Natural killer cell treated with Interleukin-12 subunit alpha and Interleukin-12 subunit beta and Interleukin-15 and Interleukin-18, amount 100 ng/mL, for 72 hours (primary cell): ENCODE data around the gene ARRDC3. TPM values are rescaled to one million over a fixed set of nuclear protein-coding genes. Genes with fewer than 3 reads are reported as not detected.
"Not testable (repeated sequence)": the region's sequence is repeated elsewhere in the genome, so short reads cannot be mapped to it uniquely, and the experiment has no call there.

ENCODE experiments used
- ATAC-seq, 2 donors: fragments of 150-1000 bp; cut with Tn5 transposase in 1 of 2; sonication (Bioruptor Pico), chemical (Tn5 transposase) in 1 of 2; 2 replicates each; pipeline ENCODE4 v1.10.0; 2021
- DNase-seq: peaks from one replicate; pipeline ENCODE4 v3.0.0; 2022; ENCODE audit warnings: low spot score
- H3K27ac Mint-ChIP-seq, 2 donors: 1 replicate in 1 of 2; 2 replicates in 1 of 2; pipeline ENCODE4 v1.8.0; 2022; ENCODE audit warnings: mixed read lengths in 2 of 2, mild to moderate bottlenecking in 1 of 2, moderate library complexity in 1 of 2
- H3K27me3 Mint-ChIP-seq, 2 donors: 1 replicate in 1 of 2; 2 replicates in 1 of 2; pipeline ENCODE4 v1.8.0; 2022; ENCODE audit warnings: mixed read lengths in 2 of 2
- H3K36me3 Mint-ChIP-seq: one replicate; pipeline ENCODE4 v1.8.0; 2022; ENCODE audit warnings: mixed read lengths
- H3K4me1 Mint-ChIP-seq, 2 donors: 1 replicate in 1 of 2; 2 replicates in 1 of 2; pipeline ENCODE4 v1.8.0; 2022; ENCODE audit warnings: low read depth in 2 of 2, mixed read lengths in 2 of 2, mild to moderate bottlenecking in 1 of 2
- H3K4me3 Mint-ChIP-seq: one replicate; pipeline ENCODE4 v1.8.0; 2022; ENCODE audit warnings: mixed read lengths
- H3K9me3 Mint-ChIP-seq: 2 replicates; pipeline ENCODE4 v1.8.0; 2022; ENCODE audit warnings: mixed read lengths
- total RNA-seq, 2 donors: library from RNA; stranded (reverse); gene quantifications; one replicate each; pipeline ENCODE4 v1.2.3, GENCODE V29; 2022

The ARRDC3 gene
- total RNA-seq, 2 donors from 2014 or later: 30.4 to 31.9 TPM

DNA sequence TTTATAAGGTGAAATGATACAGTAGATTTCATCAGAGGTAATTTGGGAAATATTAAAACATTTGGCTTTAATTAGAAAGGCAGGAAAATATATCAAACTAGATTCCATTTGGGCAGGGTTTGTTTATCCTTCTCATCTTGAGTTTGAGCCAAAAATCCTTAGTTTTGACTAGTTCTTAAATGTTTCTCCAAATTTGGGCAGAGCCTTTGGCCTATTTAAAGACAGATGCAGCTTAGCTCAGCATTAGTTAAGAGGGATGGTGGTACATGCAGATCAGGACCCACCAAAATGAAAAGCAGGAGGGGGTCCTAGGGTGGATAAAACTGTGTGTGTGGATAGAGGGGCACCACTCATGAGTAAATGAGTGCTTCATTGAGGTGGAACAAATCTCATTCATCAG is 20.3 kb upstream of the ARRDC3 start:
- Mint-ChIP-seq H3K4me1 (peaks cover 0 to 7% of the 10 kb centered on the region in 2 donors), H3K9me3 (no peaks in the 10 kb centered on the region), H3K27me3 (no peaks in the 10 kb centered on the region), H3K4me3 (no peak overlapping the region), H3K36me3 (peaks cover 5% of the 10 kb centered on the region), H3K27ac (no peak overlapping the region)
- ATAC-seq: no peak
- DNase-seq: no peak

DNA sequence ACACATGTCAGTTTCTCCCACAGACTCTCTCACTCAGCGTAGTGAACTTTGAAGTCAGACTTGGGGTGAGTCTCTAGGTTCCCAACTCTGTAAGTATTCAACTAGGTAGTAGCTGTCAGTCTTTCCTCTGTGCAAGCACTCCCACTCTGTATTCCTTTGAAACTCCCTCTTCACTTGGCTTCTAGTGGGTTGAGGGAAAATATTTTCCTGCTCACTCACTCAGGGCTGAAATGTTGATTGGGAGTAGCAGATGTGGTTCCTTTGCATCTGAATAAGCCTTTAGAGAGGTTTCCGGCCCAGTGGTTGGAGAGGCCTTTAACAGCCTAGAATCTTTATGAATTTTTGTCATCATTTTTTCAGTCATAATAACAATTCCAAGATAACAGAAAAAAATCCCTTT is 18.1 kb upstream of the ARRDC3 start:
- DNase-seq (no peak), ATAC-seq (no peak)
- no peaks in the 10 kb centered on the region for H3K27me3 Mint-ChIP-seq
- peaks cover 9 to 11% of the 10 kb centered on the region in 2 donors for H3K4me1 Mint-ChIP-seq
- H3K4me3 Mint-ChIP-seq: no peak overlapping the region
- no peak overlapping the region for H3K27ac Mint-ChIP-seq
- peaks cover 5% of the 10 kb centered on the region for H3K36me3 Mint-ChIP-seq
- H3K9me3 Mint-ChIP-seq: no peaks in the 10 kb centered on the region

DNA sequence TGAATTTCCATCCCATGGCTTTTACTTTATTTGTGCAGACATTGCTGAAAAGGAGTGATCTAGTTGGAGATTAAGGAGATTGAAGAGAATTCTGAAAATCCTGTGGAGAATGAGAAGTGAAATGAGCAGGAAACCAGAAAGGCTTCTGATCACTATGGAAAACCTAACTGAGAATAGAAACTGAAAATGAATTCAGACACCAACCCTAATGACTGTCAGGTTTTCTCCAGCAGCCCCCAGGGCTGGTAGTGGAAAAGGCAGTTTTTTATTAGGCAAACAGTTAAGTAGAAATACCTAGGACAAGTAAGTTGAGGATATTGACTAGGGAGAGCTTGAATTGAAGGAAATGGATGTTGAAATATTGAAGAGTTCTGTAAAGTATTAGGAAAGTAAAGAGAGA is 14.7 kb upstream of the ARRDC3 start:
- Mint-ChIP-seq H3K36me3 (no peaks in the 10 kb centered on the region), H3K9me3 (no peaks in the 10 kb centered on the region), H3K4me3 (peak overlapping the region; percentile 54), H3K4me1 (peaks cover 9 to 11% of the 10 kb centered on the region in 2 donors), H3K27ac (peak overlapping the region in 1 of 2 donors; percentile 62), H3K27me3 (no peaks in the 10 kb centered on the region)
- DNase-seq (no peak), ATAC-seq (peak in 1 of 2 donors; percentile 73)

DNA sequence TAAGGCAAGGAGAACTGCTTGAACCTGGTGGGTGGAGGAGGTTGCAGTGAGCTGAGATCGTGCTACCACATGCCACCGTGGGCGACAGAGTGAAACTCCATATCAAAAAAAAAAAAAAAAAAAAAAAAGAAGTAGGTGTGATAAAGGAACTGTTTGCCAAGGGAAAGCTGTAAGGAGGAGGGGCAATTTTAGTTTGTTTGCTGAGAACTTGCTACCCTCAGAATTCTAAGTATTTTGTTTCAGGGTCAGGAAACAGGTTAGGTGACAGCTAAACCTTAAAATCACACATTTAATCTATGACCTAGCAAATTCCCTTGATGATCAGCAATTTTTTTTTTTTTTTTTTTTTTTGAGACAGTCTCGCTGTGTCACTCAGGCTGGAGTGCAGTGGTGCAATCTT is 7.2 kb upstream of the ARRDC3 start:
- Mint-ChIP-seq H3K4me3 (peak overlapping the region; percentile 55), H3K36me3 (no peaks in the 10 kb centered on the region), H3K4me1 (peaks cover 17 to 20% of the 10 kb centered on the region in 2 donors), H3K27ac (peak overlapping the region; percentile 44 to 70), H3K9me3 (no peaks in the 10 kb centered on the region), H3K27me3 (no peaks in the 10 kb centered on the region)
- DNase-seq (peak; percentile 69), ATAC-seq (peak; percentile 90 to 94)

DNA sequence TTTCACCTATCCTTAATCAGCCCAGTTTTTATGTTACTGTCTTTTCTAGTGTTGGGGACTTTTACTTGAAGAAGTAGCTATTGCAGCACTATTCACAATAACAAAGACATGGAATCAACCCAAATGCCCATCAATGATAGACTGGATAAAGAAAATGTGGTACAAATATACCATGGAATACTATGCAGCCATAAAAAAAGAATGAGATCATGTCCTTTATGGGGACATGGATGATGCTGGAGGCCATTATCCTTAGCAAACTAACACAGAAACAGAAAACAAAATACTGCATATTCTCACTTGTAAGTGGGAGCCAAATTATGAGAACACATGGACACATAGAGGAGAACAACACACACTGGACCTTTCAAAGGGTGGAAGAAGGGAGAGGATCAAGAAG is 6.4 kb upstream of the ARRDC3 start:
- Mint-ChIP-seq H3K4me3 (peak overlapping the region; percentile 55), H3K4me1 (peaks cover 22 to 24% of the 10 kb centered on the region in 2 donors), H3K27ac (peak overlapping the region; percentile 44 to 70)
- H3K36me3 Mint-ChIP-seq, DNase-seq, ATAC-seq, H3K9me3 Mint-ChIP-seq, H3K27me3 Mint-ChIP-seq: not testable (repeated sequence)

DNA sequence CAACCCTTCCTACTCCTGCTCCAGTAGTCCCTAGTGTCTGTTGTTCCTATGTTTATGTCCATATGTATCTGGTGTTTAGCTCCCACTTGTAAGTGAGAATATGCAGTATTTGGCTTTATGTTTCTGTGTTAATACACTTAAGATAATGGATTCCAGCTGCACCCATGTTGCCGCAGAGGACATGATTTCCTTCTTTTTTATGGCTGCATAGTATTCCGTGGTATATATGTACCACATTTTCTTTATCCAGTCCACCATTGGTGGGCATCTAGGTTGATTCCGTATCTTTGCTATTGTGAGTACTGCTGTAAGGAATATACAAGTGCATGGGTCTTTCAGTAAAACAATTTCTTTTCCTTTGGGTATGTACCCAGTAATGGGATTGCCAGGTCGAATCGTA is 5.2 kb upstream of the ARRDC3 start:
- no peaks in the 10 kb centered on the region for H3K27me3 Mint-ChIP-seq
- DNase-seq: no peak
- H3K36me3 Mint-ChIP-seq: no peaks in the 10 kb centered on the region
- no peak overlapping the region for H3K4me3 Mint-ChIP-seq
- no peak for ATAC-seq
- peaks cover 34 to 36% of the 10 kb centered on the region in 2 donors for H3K4me1 Mint-ChIP-seq
- H3K27ac Mint-ChIP-seq: no peak overlapping the region
- H3K9me3 Mint-ChIP-seq: no peaks in the 10 kb centered on the region

DNA sequence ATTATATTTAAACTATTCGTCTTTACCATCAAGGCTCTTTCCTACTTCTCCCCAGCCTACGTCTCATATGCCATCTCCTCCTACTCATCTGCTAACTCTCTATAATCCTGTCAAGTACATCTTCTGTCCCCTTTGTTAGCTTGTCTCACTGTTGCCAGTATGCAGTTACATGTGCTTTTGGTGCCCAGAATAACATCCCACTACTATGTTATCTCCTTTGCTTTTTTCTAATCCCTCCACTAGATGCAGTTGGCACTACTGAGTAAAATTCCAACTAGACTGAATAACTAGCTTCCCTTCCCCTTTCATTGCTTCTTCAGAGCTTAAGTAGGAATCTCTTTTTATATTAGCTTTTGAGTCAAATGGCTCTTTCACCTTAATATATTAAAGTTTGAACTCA is 3.0 kb upstream of the ARRDC3 start:
- ATAC-seq (no peak), DNase-seq (no peak)
- Mint-ChIP-seq H3K36me3 (no peaks in the 10 kb centered on the region), H3K27me3 (no peaks in the 10 kb centered on the region), H3K9me3 (no peaks in the 10 kb centered on the region), H3K4me3 (no peak overlapping the region), H3K4me1 (peaks cover 29 to 31% of the 10 kb centered on the region in 2 donors), H3K27ac (peak overlapping the region in 1 of 2 donors; percentile 0)

DNA sequence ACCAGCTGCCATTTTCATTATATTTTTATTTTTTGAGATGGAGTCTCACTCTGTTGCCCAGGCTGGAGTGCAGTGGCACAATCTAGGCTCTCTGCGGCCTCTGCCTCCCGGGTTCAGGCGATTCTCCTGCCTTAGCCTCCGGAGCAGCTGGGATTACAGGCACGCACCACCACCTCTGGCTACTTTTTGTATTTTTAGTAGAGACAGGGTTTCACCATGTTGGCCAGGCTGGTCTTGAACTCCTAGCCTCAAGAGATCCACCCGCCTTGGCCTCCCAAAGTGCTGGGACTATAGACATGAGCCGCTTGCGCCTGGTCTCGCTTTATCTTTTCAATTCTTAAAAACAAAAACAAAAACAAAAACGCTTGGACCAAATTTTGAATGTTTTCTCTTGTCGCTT is 2.5 kb upstream of the ARRDC3 start:
- not testable (repeated sequence) for H3K9me3 Mint-ChIP-seq, H3K4me3 Mint-ChIP-seq, DNase-seq, H3K27me3 Mint-ChIP-seq, ATAC-seq, H3K36me3 Mint-ChIP-seq
- H3K4me1 Mint-ChIP-seq: peaks cover 29 to 31% of the 10 kb centered on the region in 2 donors
- peak overlapping the region in 1 of 2 donors; percentile 0 for H3K27ac Mint-ChIP-seq

DNA sequence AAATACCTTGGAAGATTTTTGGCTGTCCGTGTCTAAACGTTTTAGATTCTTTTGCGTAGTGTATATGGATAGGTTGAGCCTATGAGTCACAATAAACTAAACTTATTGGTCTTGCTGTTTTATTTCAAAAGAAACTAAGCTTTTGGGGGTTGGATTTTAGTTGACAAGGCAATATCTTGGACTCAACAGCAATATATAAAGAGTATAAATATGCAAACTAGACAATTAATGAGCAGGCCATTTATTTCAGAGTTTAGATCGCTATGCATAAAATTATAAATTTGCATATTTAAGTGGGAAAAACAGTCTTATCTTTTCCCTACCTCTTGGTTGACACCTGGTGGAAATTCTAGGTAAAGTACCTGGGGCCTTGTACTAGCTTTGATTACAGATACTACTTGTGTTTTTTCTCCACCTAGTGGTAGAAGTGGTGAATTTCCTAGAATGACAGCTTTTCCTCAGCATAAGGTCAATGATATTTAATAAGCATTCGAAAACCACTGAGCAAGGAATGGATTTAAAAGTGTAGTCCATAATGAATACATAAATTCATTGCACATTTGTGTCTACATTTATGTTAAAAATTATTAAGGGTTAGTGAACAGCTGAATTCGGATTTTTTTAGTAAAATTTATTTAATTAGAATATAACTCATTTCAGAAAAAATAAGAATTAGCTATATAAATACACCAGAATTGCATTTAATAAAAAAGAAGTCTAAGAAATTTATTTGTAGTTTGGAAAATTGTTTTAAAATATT is 1.7 kb upstream of the ARRDC3 start:
- peak overlapping the region; percentile 93 for H3K4me3 Mint-ChIP-seq

DNA sequence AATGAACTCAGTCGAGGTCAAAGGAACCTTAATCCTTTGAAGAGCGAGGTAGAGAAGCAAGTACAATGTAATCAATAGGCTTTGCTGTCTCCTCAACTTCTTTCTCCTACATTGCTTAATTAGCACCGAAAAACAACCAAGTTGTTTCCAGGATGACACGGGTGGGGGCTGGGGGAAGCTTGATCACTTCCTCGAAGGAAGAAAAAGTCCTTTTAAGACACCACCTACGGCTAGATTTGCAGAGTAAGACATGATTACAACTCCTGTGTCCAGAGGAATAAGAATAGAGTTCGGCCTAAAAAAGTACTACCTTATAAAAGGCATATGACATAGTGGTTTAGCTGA is 811 bp upstream of the ARRDC3 start:
- Mint-ChIP-seq H3K36me3 (no peaks in the 10 kb centered on the region), H3K4me1 (peaks cover 22 to 25% of the 10 kb centered on the region in 2 donors), H3K9me3 (no peaks in the 10 kb centered on the region), H3K27ac (peak overlapping the region; percentile 89 to 94), H3K4me3 (peak overlapping the region; percentile 93), H3K27me3 (no peaks in the 10 kb centered on the region)
- no peak for ATAC-seq
- DNase-seq: no peak

More for the DNA sequence above, 1.7 kb upstream of the ARRDC3 start:
- ATAC-seq: no peak
- no peaks in the 10 kb centered on the region for H3K36me3 Mint-ChIP-seq
- no peak for DNase-seq
- H3K9me3 Mint-ChIP-seq: no peaks in the 10 kb centered on the region
- peak overlapping the region; percentile 89 to 94 for H3K27ac Mint-ChIP-seq
- peaks cover 25 to 28% of the 10 kb centered on the region in 2 donors for H3K4me1 Mint-ChIP-seq
- H3K27me3 Mint-ChIP-seq: no peaks in the 10 kb centered on the region

DNA sequence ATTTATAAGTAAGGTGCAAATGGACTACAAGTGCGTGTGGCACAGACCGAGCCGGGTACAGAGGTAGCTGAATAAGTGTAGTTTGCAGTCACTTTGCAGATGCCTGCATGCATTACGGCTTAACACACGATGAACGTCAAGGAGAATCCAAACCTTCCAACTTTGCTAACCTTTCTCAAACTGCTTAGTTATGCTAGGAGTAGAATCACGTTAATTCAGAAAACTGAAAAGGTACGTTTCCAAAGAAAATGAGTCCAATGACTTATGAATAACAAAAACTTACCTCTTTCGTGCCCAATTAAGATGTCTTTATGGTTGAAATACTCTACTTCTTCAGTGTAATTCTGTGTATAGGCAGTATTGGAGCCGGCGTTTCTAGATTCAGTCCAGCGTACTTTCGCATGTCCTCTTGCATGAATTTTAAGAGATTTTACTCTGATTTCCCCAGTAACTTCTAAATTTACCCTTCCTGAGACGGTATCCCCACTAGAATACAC is 539 bp downstream of the ARRDC3 start:
- DNase-seq: no peak
- Mint-ChIP-seq H3K27me3 (no peaks in the 10 kb centered on the region), H3K36me3 (peaks cover 6% of the 10 kb centered on the region), H3K27ac (peak overlapping the region; percentile 89 to 94), H3K4me3 (peak overlapping the region; percentile 93), H3K9me3 (no peaks in the 10 kb centered on the region), H3K4me1 (peaks cover 29% of the 10 kb centered on the region in 2 donors)
- no peak for ATAC-seq

DNA sequence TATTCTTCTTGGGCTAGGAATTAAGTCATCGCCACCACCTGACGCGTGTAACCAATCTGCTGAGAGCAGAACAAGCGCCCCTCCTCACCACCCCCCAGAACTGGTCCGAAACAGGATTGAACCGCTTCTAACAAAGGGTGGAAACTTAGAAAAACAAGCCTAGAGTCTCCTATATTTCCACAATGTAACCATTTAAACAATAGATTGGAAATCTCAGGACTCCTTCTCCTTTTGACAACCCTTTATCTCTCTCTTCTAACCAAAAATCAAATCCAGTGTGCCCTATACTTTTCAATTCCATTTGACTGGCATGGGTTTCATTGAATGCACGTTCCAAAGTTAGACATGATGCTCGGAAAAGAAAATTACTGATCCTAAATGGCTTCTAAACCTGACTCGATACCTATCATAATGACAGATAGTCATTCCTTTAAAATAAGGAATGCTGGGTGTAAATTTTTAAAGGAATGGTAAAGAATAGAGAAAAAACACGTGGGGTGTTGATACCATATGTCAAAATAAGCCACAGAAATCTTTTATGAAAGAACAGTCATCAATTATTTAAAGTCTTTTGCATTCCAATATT is 1.2 kb downstream of the ARRDC3 start:
- ATAC-seq (no peak), DNase-seq (peak; percentile 77)
- peak overlapping the region; percentile 93 for H3K4me3 Mint-ChIP-seq
- no peaks in the 10 kb centered on the region for H3K9me3 Mint-ChIP-seq
- no peaks in the 10 kb centered on the region for H3K27me3 Mint-ChIP-seq
- H3K27ac Mint-ChIP-seq: peak overlapping the region; percentile 89 to 94
- H3K4me1 Mint-ChIP-seq: peaks cover 31 to 33% of the 10 kb centered on the region in 2 donors
- peaks cover 11% of the 10 kb centered on the region for H3K36me3 Mint-ChIP-seq

DNA sequence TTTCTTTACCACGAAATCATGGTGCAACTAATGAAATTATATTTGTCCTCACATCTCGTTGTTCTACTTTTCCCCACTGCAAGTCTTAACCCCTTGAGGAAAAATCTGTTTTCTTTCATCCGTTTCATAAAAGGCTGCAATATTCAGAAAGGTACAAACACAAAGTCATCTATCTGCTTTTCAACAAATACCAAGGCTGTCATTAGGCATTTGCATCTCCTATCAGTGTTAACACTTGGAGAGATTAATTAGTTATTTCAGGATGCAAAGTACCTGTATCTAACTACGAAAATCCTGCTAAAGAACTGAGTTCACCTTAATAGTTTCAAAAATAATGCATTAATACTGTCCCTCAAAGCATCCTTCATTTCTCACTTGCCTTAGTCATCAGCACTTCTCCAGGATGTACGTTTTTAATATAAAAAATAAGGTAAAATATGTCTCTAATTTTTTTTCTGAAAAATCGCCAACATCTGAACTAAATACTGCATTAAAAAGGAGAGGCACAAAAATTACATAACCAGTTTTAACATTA is 1.8 kb downstream of the ARRDC3 start:
- Mint-ChIP-seq H3K4me1 (peaks cover 31 to 34% of the 10 kb centered on the region in 2 donors), H3K27me3 (no peaks in the 10 kb centered on the region), H3K27ac (peak overlapping the region; percentile 89 to 94), H3K9me3 (no peaks in the 10 kb centered on the region), H3K4me3 (peak overlapping the region; percentile 93), H3K36me3 (peaks cover 12% of the 10 kb centered on the region)
- DNase-seq (no peak), ATAC-seq (no peak)
